GM23338 (cell line): ENCODE results near the gene HHIPL1. TPM values are rescaled to one million over a fixed set of nuclear protein-coding genes. Genes with fewer than 3 reads are reported as not detected.

Experiments used
- ATAC-seq: fragments of 200-7000 bp; cut with Tn5 transposase; 3 replicates; pipeline ENCODE4 v1.9.1; 2020
- DNase-seq: peaks from one replicate; pipeline ENCODE4 v3.0.0-alpha.2; 2015; ENCODE audit warnings: low spot score
- H2AFZ ChIP-seq: fragments of 200-600 bp; sonication (generic); 2 replicates; pipeline ENCODE4 v1.8.0; 2016; ENCODE audit warnings: antibody characterized with exemption, mild to moderate bottlenecking, moderate library complexity
- H3F3A ChIP-seq: fragments of 200-600 bp; sonication (generic); replicated peaks from 2 replicates; pipeline ENCODE4 v1.8.0; 2017; ENCODE audit warnings: antibody characterized with exemption, mixed run types, low read depth
- H3K27ac ChIP-seq: fragments of 200-600 bp; sonication (generic); 2 replicates; pipeline ENCODE4 v1.6.1; 2016; ENCODE audit warnings: low read depth
- H3K27me3 ChIP-seq: fragments of 200-600 bp; sonication (generic); 2 replicates; pipeline ENCODE4 v1.8.0; 2016; ENCODE audit warnings: mild to moderate bottlenecking, mixed run types, moderate library complexity; ENCODE audit not compliant: insufficient read depth
- H3K36me3 ChIP-seq: fragments of 200-600 bp; sonication (generic); 2 replicates; pipeline ENCODE4 v1.8.0; 2016; ENCODE audit warnings: mild to moderate bottlenecking; ENCODE audit not compliant: insufficient read depth
- H3K4me1 ChIP-seq: fragments of 200-600 bp; sonication (generic); 2 replicates; pipeline ENCODE4 v1.8.0; 2016; ENCODE audit warnings: mild to moderate bottlenecking, moderate library complexity; ENCODE audit not compliant: insufficient read depth
- H3K4me2 ChIP-seq: fragments of 200-600 bp; sonication (generic); 2 replicates; pipeline ENCODE4 v1.7.1; 2017; ENCODE audit warnings: mixed run types
- H3K4me3 ChIP-seq: fragments of 200-600 bp; sonication (generic); 2 replicates; pipeline ENCODE4 v1.6.1; 2016; ENCODE audit warnings: mixed run types
- H3K79me2 ChIP-seq: fragments of 200-600 bp; sonication (generic); replicated peaks from 2 replicates; pipeline ENCODE4 v1.8.0; 2017; ENCODE audit warnings: mild to moderate bottlenecking; ENCODE audit not compliant: insufficient read depth
- H3K9me2 ChIP-seq: fragments of 200-600 bp; sonication (generic); 2 replicates; pipeline ENCODE4 v1.8.0; 2017; ENCODE audit not compliant: insufficient read depth
- H4K20me1 ChIP-seq: fragments of 200-600 bp; sonication (generic); replicated peaks from 2 replicates; pipeline ENCODE4 v1.8.0; 2017; ENCODE audit warnings: mild to moderate bottlenecking; ENCODE audit not compliant: insufficient read depth
- H3K27ac Mint-ChIP-seq: 2 replicates; pipeline ENCODE4 v1.8.0; 2020; ENCODE audit warnings: inconsistent platforms, mild to moderate bottlenecking, moderate library complexity, mixed read lengths
- H3K27me3 Mint-ChIP-seq: 3 replicates; pipeline ENCODE4 v1.8.0; 2022; ENCODE audit warnings: low read depth, mild to moderate bottlenecking, moderate library complexity, mixed read lengths, inconsistent platforms; ENCODE audit not compliant: insufficient read depth, poor library complexity
- H3K36me3 Mint-ChIP-seq: 3 replicates; pipeline ENCODE4 v1.8.0; 2021; ENCODE audit warnings: low read depth, mild to moderate bottlenecking, inconsistent platforms, moderate library complexity, mixed read lengths
- H3K4me1 Mint-ChIP-seq: 3 replicates; pipeline ENCODE4 v1.8.0; 2020; ENCODE audit warnings: mild to moderate bottlenecking, inconsistent platforms, mixed read lengths
- H3K4me3 Mint-ChIP-seq: 3 replicates; pipeline ENCODE4 v1.8.0; 2021; ENCODE audit warnings: moderate library complexity, mild to moderate bottlenecking, inconsistent platforms, mixed read lengths
- H3K9me3 Mint-ChIP-seq: 3 replicates; pipeline ENCODE4 v1.8.0; 2020; ENCODE audit warnings: moderate library complexity, mild to moderate bottlenecking, inconsistent platforms, mixed read lengths
- CREB1 ChIP-seq: fragments of 250-450 bp; sonication (Bioruptor Pico); IDR thresholded peaks from 2 replicates; pipeline ENCODE4 v1.5.0; 2020; ENCODE audit warnings: low read depth, mild to moderate bottlenecking, moderate library complexity
- CTCF ChIP-seq, 2 experiments: fragments of 200-600 bp in 1 of 2; sonication (generic) in 1 of 2; conservative IDR thresholded peaks; 2 replicates each; pipeline versions ENCODE4 v1.5.1 to v1.6.1; 2016 to 2017; ENCODE audit warnings: antibody characterized with exemption in 2 of 2, low read depth in 2 of 2, mild to moderate bottlenecking in 2 of 2, moderate library complexity in 1 of 2
- ETS1 ChIP-seq: IDR thresholded peaks from 2 replicates; pipeline ENCODE4 v1.6.1; 2016; ENCODE audit warnings: antibody characterized with exemption
- EZH2 ChIP-seq: fragments of 200-600 bp; sonication (generic); IDR thresholded peaks from one replicate; pipeline ENCODE4 v1.8.0; 2017; ENCODE audit warnings: antibody characterized with exemption, mild to moderate bottlenecking, low read depth; ENCODE audit not compliant: unreplicated experiment
- JUNB ChIP-seq: IDR thresholded peaks from one replicate; pipeline ENCODE4 v1.6.1; 2016; ENCODE audit warnings: antibody characterized with exemption; ENCODE audit not compliant: unreplicated experiment
- NANOG ChIP-seq: IDR thresholded peaks from 2 replicates; pipeline ENCODE4 v1.6.1; 2016; ENCODE audit warnings: antibody characterized with exemption, borderline replicate concordance
- REST ChIP-seq: IDR thresholded peaks from one replicate; pipeline ENCODE4 v1.6.1; 2018; ENCODE audit warnings: antibody characterized with exemption; ENCODE audit not compliant: unreplicated experiment
- STAT1 ChIP-seq: IDR thresholded peaks from one replicate; pipeline ENCODE4 v1.6.1; 2016; ENCODE audit warnings: antibody characterized with exemption; ENCODE audit not compliant: unreplicated experiment
- ZNF114 ChIP-seq: fragments of 250-450 bp; sonication (Bioruptor Pico); IDR thresholded peaks from 2 replicates; pipeline ENCODE4 v1.5.0; 2020; ENCODE audit warnings: mild to moderate bottlenecking, moderate library complexity
- ZNF331 ChIP-seq: fragments of 250-450 bp; sonication (Bioruptor Pico); IDR thresholded peaks from 2 replicates; pipeline ENCODE4 v1.5.0; 2020; ENCODE audit warnings: low read depth, mild to moderate bottlenecking, moderate library complexity
- polyA plus RNA-seq: library from polyadenylated mRNA; unstranded; fragments of >200 nt; fragmentation: Nextera tagmentation; extraction: Ambion mirVana; gene quantifications from 2 replicates; pipeline ENCODE4 v1.2.1, GENCODE V29; 2016
- total RNA-seq: library from RNA; depleted of rRNA; stranded (reverse); fragments of >200 nt; shearing (Covaris generic); gene quantifications from 2 replicates; pipeline ENCODE4 v1.2.3, GENCODE V29; 2014

The HHIPL1 gene
- total and polyA plus RNA-seq, 2 experiments from 2014 or later, result 1.9 to 2.0 TPM

GRCh38 chr14:99671235-99672224 is 26.6 kb downstream of the HHIPL1 start:
- no peaks in the 10 kb centered on the region for H3K79me2 ChIP-seq
- H3K4me2 ChIP-seq, result peak overlapping the region; percentile 69
- no peak overlapping the region for H3K27ac ChIP-seq
- TF ChIP-seq REST (no peak), CTCF (conservative IDR thresholded peaks at IDR 0.05; ENCODE audit: low read depth in 2 of 2) (no peak), NANOG (no peak)
- peak overlapping the region; percentile 14; the same call in 1 of the 2 replicates for H2AFZ ChIP-seq
- Mint-ChIP-seq H3K4me3 (peak overlapping the region; percentile 20; the same call in 1 of the 3 replicates), H3K36me3 (0 out of 3 replicates have a peak, but pooled peaks cover under 1% of the 10 kb centered on the region), H3K27ac (peak overlapping the region; percentile 78), H3K9me3 (peaks cover 3% of the 10 kb centered on the region; the same call in 2 of the 3 replicates), H3K4me1 (peaks cover 50% of the 10 kb centered on the region), H3K27me3 (peaks cover 14% of the 10 kb centered on the region)
- H3K4me3 ChIP-seq, result peak overlapping the region; percentile 9; the same call in 1 of the 2 replicates
- no peaks in the 10 kb centered on the region for H3K36me3 ChIP-seq
- DNase-seq (no peak), ATAC-seq (peak; percentile 13; the same call in 2 of the 3 replicates)
- H3K4me1 ChIP-seq, result peaks cover 31% of the 10 kb centered on the region
- H3F3A ChIP-seq, result no peaks in the 10 kb centered on the region; the same call in 1 of the 2 replicates
- H3K9me2 ChIP-seq, result no peaks in the 10 kb centered on the region
- H4K20me1 ChIP-seq, result no peaks in the 10 kb centered on the region
- H3K27me3 ChIP-seq, result no peaks in the 10 kb centered on the region

GRCh38 chr14:99672506-99673304 is 27.8 kb downstream of the HHIPL1 start:
- Histone ChIP-seq H3K79me2 (no peaks in the 10 kb centered on the region), H4K20me1 (no peaks in the 10 kb centered on the region), H3K4me1 (peaks cover 31% of the 10 kb centered on the region), H3K4me3 (no peak overlapping the region), H3F3A (no peaks in the 10 kb centered on the region; the same call in 1 of the 2 replicates), H2AFZ (no peak overlapping the region), H3K4me2 (0 out of 2 replicates have a peak overlapping the region, but pooled peaks have one; percentile 32), H3K27me3 (no peaks in the 10 kb centered on the region), H3K27ac (no peak overlapping the region), H3K9me2 (no peaks in the 10 kb centered on the region), H3K36me3 (no peaks in the 10 kb centered on the region)
- H3K27ac Mint-ChIP-seq, result no peak overlapping the region
- peak; percentile 18 for ATAC-seq
- peaks cover 6% of the 10 kb centered on the region; the same call in 1 of the 3 replicates for H3K36me3 Mint-ChIP-seq
- peak; percentile 44 for DNase-seq
- H3K9me3 Mint-ChIP-seq, result peaks cover 9% of the 10 kb centered on the region; the same call in 2 of the 3 replicates
- peaks cover 43% of the 10 kb centered on the region for H3K4me1 Mint-ChIP-seq
- H3K4me3 Mint-ChIP-seq, result no peak overlapping the region; the same call in 2 of the 3 replicates
- H3K27me3 Mint-ChIP-seq, result peaks cover 14% of the 10 kb centered on the region
- TF ChIP-seq EZH2 (no peak), ZNF331 (CRISPR knock-in tag) (no peak), NANOG (no peak), ETS1 (no peak), JUNB (no peak), CREB1 (no peak), STAT1 (no peak), ZNF114 (CRISPR knock-in tag) (no peak), CTCF (conservative IDR thresholded peaks at IDR 0.05; ENCODE audit: low read depth in 2 of 2) (no peak)
